ENCODE measurements around the gene LACRT.

GRCh38 chr12:54603872-54604271, 30.8 kb downstream of the LACRT start:
- TF ChIP-seq CTCF (IDR thresholded peaks at IDR 0.05) (no peak), EZH2 (IDR thresholded peaks at IDR 0.05) (no peak)
